A673 (cell line): Measurements from ENCODE around the gene MCRS1. TPM values are rescaled to one million over a fixed set of nuclear protein-coding genes. Genes with fewer than 3 reads are reported as not detected.

Source experiments
- BruUV-seq: library from RNA; stranded (reverse); fragments of 400-500 nt; replicated peaks from 2 replicates; lab custom pipeline; 2021; lab: Mats Ljungman, UMichigan
- CTCF ChIA-PET: fragments of 300-600 bp; sonication (Branson Sonifier 250); formaldehyde crosslinking; loops from one replicate; lab custom pipeline; 2022; ENCODE audit warnings: antibody characterized with exemption; lab: Charles Lee
- POLR2A ChIA-PET: fragments of 300-600 bp; sonication (Branson Sonifier 250); formaldehyde crosslinking; loops from one replicate; lab custom pipeline; 2022; ENCODE audit warnings: antibody characterized with exemption; ENCODE audit not compliant: low non-redundant PET; lab: Charles Lee
- DNase-seq: peaks from one replicate; pipeline ENCODE4 v3.0.0-alpha.2; 2015; ENCODE audit warnings: low spot score
- H3K27ac ChIP-seq: fragments of 200-600 bp; sonication (generic); 2 replicates; pipeline ENCODE4 v1.5.1; 2016; ENCODE audit warnings: mixed run types, low read depth, mild to moderate bottlenecking, mixed read lengths, antibody characterized with exemption, low read length; ENCODE audit not compliant: poor library complexity, severe bottlenecking
- H3K27me3 ChIP-seq: fragments of 200-600 bp; sonication (generic); replicated peaks from 2 replicates; pipeline ENCODE4 v1.6.1; 2017; ENCODE audit warnings: mixed run types, low read depth, mild to moderate bottlenecking, mixed read lengths, antibody characterized with exemption, low read length; ENCODE audit not compliant: insufficient read depth, poor library complexity
- H3K36me3 ChIP-seq: fragments of 200-600 bp; sonication (generic); 2 replicates; pipeline ENCODE4 v1.6.1; 2016; ENCODE audit warnings: mixed run types, mild to moderate bottlenecking, mixed read lengths, antibody characterized with exemption, low read length; ENCODE audit not compliant: insufficient read depth, poor library complexity, severe bottlenecking
- H3K4me1 ChIP-seq: fragments of 200-600 bp; sonication (generic); 2 replicates; pipeline ENCODE4 v1.6.1; 2017; ENCODE audit warnings: mixed run types, mild to moderate bottlenecking, mixed read lengths, antibody characterized with exemption, low read length; ENCODE audit not compliant: insufficient read depth, poor library complexity, severe bottlenecking
- H3K4me3 ChIP-seq: fragments of 200-600 bp; sonication (generic); 2 replicates; pipeline ENCODE4 v1.5.1; 2016; ENCODE audit warnings: low read depth, mixed run types, mild to moderate bottlenecking, mixed read lengths, low read length; ENCODE audit not compliant: poor library complexity, severe bottlenecking
- H3K9me3 ChIP-seq: fragments of 200-600 bp; sonication (generic); 2 replicates; pipeline ENCODE4 v1.6.1; 2016; ENCODE audit warnings: mixed run types, low read depth, mild to moderate bottlenecking, mixed read lengths, antibody characterized with exemption, low read length; ENCODE audit not compliant: poor library complexity, severe bottlenecking
- EZH2 ChIP-seq: fragments of 200-600 bp; sonication (generic); IDR thresholded peaks from 2 replicates; pipeline ENCODE4 v1.6.1; 2017; ENCODE audit warnings: borderline replicate concordance, low read depth, mild to moderate bottlenecking, mixed read lengths, antibody characterized with exemption, low read length; ENCODE audit not compliant: poor library complexity, severe bottlenecking
- intact Hi-C: fragments of 100-400 bp; cut with micrococcal nuclease; formaldehyde crosslinking; loops from one replicate; pipeline ENCODE4 v1.10.0; 2022; ENCODE audit not compliant: unreplicated experiment
- total RNA-seq: library from RNA; stranded (reverse); gene quantifications from 2 replicates; pipeline ENCODE4 v1.2.3, GENCODE V29; 2021
- TF ChIP-seq, protein P1 (sequence below): fragments of 300-800, 200-600 bp; sonication (generic); conservative IDR thresholded peaks from 2 replicates; pipeline ENCODE4 v1.5.1; 2017; ENCODE audit warnings: low read depth, mild to moderate bottlenecking, antibody characterized with exemption, low read length, moderate library complexity, mixed read lengths

The MCRS1 gene
- total RNA-seq, 1 experiment from 2014 or later: 79.6 TPM

- CTCF ChIA-PET: interaction anchor here (1.0 to 3.2 kb wide), 2 partner anchors 161 to 188 kb away, joined by 3 to 8 read pairs; no protein-coding TSS in a partner anchor
- POLR2A ChIA-PET: no interaction called here
- no TSS peak for BruUV-seq
These were observed 48.4 kb downstream of the MCRS1 start for GRCh38 chr12:49519574-49519936.

DNA sequence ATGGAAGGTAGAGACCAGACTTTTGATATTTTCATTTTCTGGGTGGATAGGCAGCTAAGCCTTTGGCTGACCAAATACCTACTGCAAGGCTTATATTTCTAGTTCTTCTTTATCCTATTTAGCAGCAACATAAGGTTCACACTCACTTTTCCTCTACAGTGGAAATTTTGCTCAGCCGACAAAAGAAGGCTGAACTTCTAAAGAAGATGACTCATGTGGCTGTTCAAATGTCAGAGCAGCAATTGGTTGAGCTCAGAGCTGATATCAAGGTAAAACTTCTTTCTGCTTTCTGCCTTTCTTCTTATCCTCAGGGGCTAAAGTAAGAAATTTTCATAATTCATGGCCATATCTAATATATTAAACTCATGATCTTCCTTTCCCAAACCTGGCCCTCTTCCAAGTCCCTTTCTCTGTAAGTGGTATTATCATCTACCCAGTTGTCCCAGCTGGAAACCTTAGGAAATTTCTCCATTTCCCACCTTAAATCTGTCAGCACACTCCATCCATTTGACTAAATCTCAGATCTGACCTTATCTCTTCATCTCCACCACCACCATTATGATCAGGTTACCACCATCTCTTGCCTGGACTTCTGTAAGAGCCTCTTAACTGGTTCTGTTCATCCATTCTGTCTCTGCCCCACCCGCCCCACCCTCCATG is 48.9 kb downstream of the MCRS1 start:
- POLR2A ChIA-PET: no interaction called here
- no peaks in the 10 kb centered on the region for H3K4me1 ChIP-seq
- no TSS peak for BruUV-seq
- H3K27ac ChIP-seq: no peak overlapping the region
- peaks cover 14% of the 10 kb centered on the region for H3K36me3 ChIP-seq
- TF ChIP-seq, protein P1, sequence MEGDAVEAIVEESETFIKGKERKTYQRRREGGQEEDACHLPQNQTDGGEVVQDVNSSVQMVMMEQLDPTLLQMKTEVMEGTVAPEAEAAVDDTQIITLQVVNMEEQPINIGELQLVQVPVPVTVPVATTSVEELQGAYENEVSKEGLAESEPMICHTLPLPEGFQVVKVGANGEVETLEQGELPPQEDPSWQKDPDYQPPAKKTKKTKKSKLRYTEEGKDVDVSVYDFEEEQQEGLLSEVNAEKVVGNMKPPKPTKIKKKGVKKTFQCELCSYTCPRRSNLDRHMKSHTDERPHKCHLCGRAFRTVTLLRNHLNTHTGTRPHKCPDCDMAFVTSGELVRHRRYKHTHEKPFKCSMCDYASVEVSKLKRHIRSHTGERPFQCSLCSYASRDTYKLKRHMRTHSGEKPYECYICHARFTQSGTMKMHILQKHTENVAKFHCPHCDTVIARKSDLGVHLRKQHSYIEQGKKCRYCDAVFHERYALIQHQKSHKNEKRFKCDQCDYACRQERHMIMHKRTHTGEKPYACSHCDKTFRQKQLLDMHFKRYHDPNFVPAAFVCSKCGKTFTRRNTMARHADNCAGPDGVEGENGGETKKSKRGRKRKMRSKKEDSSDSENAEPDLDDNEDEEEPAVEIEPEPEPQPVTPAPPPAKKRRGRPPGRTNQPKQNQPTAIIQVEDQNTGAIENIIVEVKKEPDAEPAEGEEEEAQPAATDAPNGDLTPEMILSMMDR: no peak
- TF ChIP-seq EZH2: no peak
- no peaks in the 10 kb centered on the region for H3K27me3 ChIP-seq
- CTCF ChIA-PET: interaction anchor here (1.0 to 3.2 kb wide), 2 partner anchors 161 to 187 kb away, joined by 3 to 8 read pairs; no protein-coding TSS in a partner anchor
- no peak overlapping the region for H3K4me3 ChIP-seq
- intact Hi-C loops: no loop called here
- no peaks in the 10 kb centered on the region for H3K9me3 ChIP-seq
- DNase-seq: peak; percentile 33

More at GRCh38 chr12:49519574-49519936, 48.4 kb downstream of the MCRS1 start:
- no peak for DNase-seq
- intact Hi-C loops: no loop called here
- H3K4me1 ChIP-seq: no peaks in the 10 kb centered on the region
- no peak for TF ChIP-seq EZH2
- TF ChIP-seq, protein P1: no peak
- no peak overlapping the region for H3K27ac ChIP-seq
- no peak overlapping the region for H3K4me3 ChIP-seq
- peaks cover 18% of the 10 kb centered on the region for H3K36me3 ChIP-seq
- H3K27me3 ChIP-seq: no peaks in the 10 kb centered on the region
- H3K9me3 ChIP-seq: no peaks in the 10 kb centered on the region

DNA sequence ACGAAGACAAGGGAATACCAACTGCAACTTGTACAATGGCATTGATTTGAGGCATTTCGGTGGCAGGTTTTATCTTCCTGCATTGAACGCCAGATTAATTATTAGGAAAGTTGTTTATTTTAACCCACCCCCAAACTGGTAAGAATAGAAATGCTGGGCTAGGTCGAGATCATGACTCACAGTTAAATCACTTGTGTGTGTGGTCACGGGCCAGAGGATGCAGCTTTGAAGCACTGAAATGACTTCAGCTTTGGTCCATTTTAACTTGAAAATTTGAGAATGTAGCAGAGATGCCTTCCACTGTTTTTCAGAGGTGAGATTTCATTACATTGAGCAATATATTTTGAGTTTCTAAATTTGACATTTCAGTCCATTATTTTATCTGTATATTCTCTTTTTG is 52.7 kb downstream of the MCRS1 start:
- no peaks in the 10 kb centered on the region for H3K27me3 ChIP-seq
- intact Hi-C loops: no loop called here
- POLR2A ChIA-PET: no interaction called here

More for the DNA sequence above, 52.7 kb downstream of the MCRS1 start:
- peaks cover 13% of the 10 kb centered on the region for H3K4me1 ChIP-seq
- no peak for DNase-seq
- no peak overlapping the region for H3K27ac ChIP-seq
- H3K4me3 ChIP-seq: no peak overlapping the region
- no peaks in the 10 kb centered on the region for H3K36me3 ChIP-seq
- H3K9me3 ChIP-seq: no peaks in the 10 kb centered on the region
- CTCF ChIA-PET: interaction anchor here (1.0 kb wide), 1 partner anchor 157 kb away, joined by 3 read pairs; no protein-coding TSS in a partner anchor
- no TSS peak for BruUV-seq
- TF ChIP-seq, protein P1: no peak
- no peak for TF ChIP-seq EZH2
